Activated T-cell treated with anti-CD3 and anti-CD28 coated beads, Interleukin-2, amount 50 U/mL, for 1 hour (primary cell): Measurements from ENCODE around the gene HOXA11.

Source experiments
- DNase-seq: peaks from one replicate; pipeline ENCODE4 v3.0.0-alpha.2; 2020

Gene HOXA11

GRCh38 chr7:27205325-27206280, 20.6 kb upstream of the HOXA11 start:
- no peak for DNase-seq

GRCh38 chr7:27204851-27205322, 19.9 kb upstream of the HOXA11 start:
- no peak for DNase-seq

GRCh38 chr7:27203964-27204594, 19.0 kb upstream of the HOXA11 start:
- DNase-seq, result no peak

- no peak for DNase-seq
Observed at GRCh38 chr7:27203365-27203953, 18.4 kb upstream of the HOXA11 start.

- no peak for DNase-seq
Observed at GRCh38 chr7:27202862-27203134, 17.8 kb upstream of the HOXA11 start.

- DNase-seq, result no peak
Observed at GRCh38 chr7:27202018-27202861, 17.2 kb upstream of the HOXA11 start.

GRCh38 chr7:27201580-27202017, 16.6 kb upstream of the HOXA11 start:
- DNase-seq, result no peak

- peak; percentile 24 for DNase-seq
Observed at GRCh38 chr7:27200761-27201579, 15.9 kb upstream of the HOXA11 start.

GRCh38 chr7:27199849-27200760, 15.1 kb upstream of the HOXA11 start, which contains the start of gene HOXA13:
Gene HOXA13 (minus strand): TSS chr7:27200091. CDS start chr7:27200077, 14 bp downstream.
- DNase-seq, result peak; percentile 48

- DNase-seq, result no peak
Observed at GRCh38 chr7:27198871-27199801, 14.1 kb upstream of the HOXA11 start.

- no peak for DNase-seq
Observed at GRCh38 chr7:27198138-27198841, 13.3 kb upstream of the HOXA11 start.

GRCh38 chr7:27197137-27198042, 12.4 kb upstream of the HOXA11 start:
- no peak for DNase-seq

GRCh38 chr7:27196287-27196767, 11.3 kb upstream of the HOXA11 start:
- DNase-seq, result peak; percentile 86

- no peak for DNase-seq
Observed at GRCh38 chr7:27194686-27195379, 9.8 kb upstream of the HOXA11 start.

GRCh38 chr7:27194002-27194352, 8.9 kb upstream of the HOXA11 start:
- DNase-seq, result no peak

GRCh38 chr7:27193335-27194001, 8.4 kb upstream of the HOXA11 start:
- DNase-seq, result peak; percentile 19
